OCI-LY3 (cell line): ENCODE results near the gene GRIK2.

Experiments
- EZH2phosphoT487 ChIP-seq: fragments of 200-600 bp; shearing (Covaris generic); IDR thresholded peaks from 2 replicates; pipeline ENCODE4 v1.6.1; 2018; ENCODE audit warnings: antibody characterized with exemption, mixed run types, low read depth
- TF ChIP-seq, protein P1 (sequence below): fragments of 200-600, 300-600 bp; sonication (generic); IDR thresholded peaks from 2 replicates; pipeline ENCODE4 v1.5.1; 2014; ENCODE audit warnings: antibody characterized with exemption, low read length, low read depth

DNA sequence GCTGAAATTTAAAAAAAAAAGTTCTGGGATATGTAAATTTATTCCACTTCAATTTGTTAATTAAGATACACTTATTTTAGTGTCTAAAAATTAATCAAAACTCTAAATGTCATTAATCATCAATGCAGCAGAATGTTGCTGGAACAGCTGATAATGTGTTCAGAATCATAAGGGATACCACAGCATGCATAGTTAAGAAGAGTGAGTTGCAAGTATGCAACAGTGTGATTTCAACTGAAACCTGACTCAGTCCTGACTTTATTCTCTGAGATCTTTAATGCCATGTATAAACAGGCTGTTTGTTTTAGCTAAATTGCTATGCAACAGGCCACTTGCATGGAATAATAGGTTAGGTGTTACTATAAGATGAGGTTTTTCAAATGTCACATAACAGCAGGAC lies 1.4 kb downstream of the GRIK2 start:
- TF ChIP-seq, protein P1, sequence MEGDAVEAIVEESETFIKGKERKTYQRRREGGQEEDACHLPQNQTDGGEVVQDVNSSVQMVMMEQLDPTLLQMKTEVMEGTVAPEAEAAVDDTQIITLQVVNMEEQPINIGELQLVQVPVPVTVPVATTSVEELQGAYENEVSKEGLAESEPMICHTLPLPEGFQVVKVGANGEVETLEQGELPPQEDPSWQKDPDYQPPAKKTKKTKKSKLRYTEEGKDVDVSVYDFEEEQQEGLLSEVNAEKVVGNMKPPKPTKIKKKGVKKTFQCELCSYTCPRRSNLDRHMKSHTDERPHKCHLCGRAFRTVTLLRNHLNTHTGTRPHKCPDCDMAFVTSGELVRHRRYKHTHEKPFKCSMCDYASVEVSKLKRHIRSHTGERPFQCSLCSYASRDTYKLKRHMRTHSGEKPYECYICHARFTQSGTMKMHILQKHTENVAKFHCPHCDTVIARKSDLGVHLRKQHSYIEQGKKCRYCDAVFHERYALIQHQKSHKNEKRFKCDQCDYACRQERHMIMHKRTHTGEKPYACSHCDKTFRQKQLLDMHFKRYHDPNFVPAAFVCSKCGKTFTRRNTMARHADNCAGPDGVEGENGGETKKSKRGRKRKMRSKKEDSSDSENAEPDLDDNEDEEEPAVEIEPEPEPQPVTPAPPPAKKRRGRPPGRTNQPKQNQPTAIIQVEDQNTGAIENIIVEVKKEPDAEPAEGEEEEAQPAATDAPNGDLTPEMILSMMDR, result no peak
- no peak for TF ChIP-seq EZH2phosphoT487
